ENCODE measurements around the gene CDH4.

The CDH4 gene

DNA sequence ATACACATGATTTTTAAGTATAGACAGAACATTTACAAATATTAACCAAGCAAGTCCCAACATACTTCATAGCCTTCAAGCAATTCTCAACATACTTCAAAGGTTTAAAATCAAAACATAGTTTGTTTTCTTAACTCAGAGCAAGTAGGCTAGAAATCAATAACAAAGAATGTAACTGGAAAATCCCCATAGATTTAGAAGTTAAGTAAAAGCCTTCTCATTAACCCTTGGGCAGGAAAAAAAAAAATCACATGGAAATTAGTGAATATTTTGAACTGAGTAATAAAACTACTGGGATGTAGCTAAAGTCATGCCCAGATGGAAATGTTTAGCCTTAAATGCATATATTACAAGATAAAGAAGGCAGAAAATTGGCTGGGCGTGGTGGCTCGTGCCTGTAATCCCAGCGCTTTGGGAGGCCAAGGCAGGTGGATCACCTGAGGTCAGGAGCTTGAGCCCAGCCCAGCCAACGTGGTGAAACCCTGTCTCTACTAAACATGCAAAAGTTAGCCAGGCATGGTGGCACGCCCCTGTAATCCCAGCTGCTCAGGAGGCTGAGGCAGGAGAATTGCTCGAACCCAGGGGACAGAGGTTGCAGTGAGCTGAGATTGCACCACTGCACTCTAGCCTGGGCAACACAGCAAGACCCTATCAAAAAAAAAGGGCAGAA lies 497.5 kb downstream of the CDH4 start:
- Histone ChIP-seq H3K9ac (ENCODE audit: low read depth, low read length) (no peak overlapping the region), H3K4me1 (ENCODE audit: insufficient read depth, low read length) (no peaks in the 10 kb centered on the region), H3K27me3 (ENCODE audit: insufficient read depth, low read length, poor library complexity) (peaks cover 10% of the 10 kb centered on the region), H4K20me1 (ENCODE audit: insufficient read depth, low read length) (no peaks in the 10 kb centered on the region; the same call in 1 of the 2 replicates), H3K4me3 (ENCODE audit: low read depth in 1 of 2, low read length in 2 of 2) (no peak overlapping the region), H3K9me3 (ENCODE audit: insufficient read depth, low read length, severe bottlenecking) (peaks cover 8% of the 10 kb centered on the region), H3K36me3 (ENCODE audit: insufficient read depth, low read length) (no peaks in the 10 kb centered on the region), H3K79me2 (ENCODE audit: insufficient read depth, low read length) (no peaks in the 10 kb centered on the region), H2AFZ (ENCODE audit: low read depth, low read length) (no peak overlapping the region), H3K27ac (ENCODE audit: low read length) (no peak overlapping the region), H3K4me2 (ENCODE audit: insufficient read depth, low read length) (no peak overlapping the region)
- TF ChIP-seq, protein P1, sequence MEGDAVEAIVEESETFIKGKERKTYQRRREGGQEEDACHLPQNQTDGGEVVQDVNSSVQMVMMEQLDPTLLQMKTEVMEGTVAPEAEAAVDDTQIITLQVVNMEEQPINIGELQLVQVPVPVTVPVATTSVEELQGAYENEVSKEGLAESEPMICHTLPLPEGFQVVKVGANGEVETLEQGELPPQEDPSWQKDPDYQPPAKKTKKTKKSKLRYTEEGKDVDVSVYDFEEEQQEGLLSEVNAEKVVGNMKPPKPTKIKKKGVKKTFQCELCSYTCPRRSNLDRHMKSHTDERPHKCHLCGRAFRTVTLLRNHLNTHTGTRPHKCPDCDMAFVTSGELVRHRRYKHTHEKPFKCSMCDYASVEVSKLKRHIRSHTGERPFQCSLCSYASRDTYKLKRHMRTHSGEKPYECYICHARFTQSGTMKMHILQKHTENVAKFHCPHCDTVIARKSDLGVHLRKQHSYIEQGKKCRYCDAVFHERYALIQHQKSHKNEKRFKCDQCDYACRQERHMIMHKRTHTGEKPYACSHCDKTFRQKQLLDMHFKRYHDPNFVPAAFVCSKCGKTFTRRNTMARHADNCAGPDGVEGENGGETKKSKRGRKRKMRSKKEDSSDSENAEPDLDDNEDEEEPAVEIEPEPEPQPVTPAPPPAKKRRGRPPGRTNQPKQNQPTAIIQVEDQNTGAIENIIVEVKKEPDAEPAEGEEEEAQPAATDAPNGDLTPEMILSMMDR (IDR thresholded peaks at IDR 0.05; ENCODE audit: borderline replicate concordance, extremely low read depth, low read length, poor library complexity, severe bottlenecking): no peak
- no peak for TF ChIP-seq EZH2 (IDR thresholded peaks at IDR 0.05; ENCODE audit: borderline replicate concordance, low read depth, low read length, severe bottlenecking)
- DNase-seq (no peak), ATAC-seq (ENCODE audit: insufficient read depth, low read depth) (no peak)

DNA sequence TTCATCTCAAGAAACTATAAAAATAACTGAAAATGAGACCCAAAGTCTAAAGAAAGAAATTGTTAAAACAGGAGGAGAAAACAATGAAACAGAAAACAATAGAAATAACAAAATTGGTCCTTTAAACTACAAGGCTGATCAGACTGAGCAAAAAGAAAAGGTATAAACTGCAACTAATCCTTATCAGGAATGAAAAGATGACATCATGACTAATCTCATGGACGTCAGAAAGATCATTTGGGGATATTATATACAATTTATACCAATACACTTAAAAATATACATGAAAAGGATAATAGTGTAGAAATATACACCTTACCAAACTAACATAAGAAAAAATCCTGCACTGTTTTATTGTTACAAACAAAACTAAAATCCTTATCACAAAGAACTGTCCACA lies 498.0 kb downstream of the CDH4 start:
- H3K27ac ChIP-seq (ENCODE audit: low read length): no peak overlapping the region
- TF ChIP-seq, protein P1 (IDR thresholded peaks at IDR 0.05; ENCODE audit: borderline replicate concordance, extremely low read depth, low read length, poor library complexity, severe bottlenecking): no peak
- TF ChIP-seq EZH2 (IDR thresholded peaks at IDR 0.05; ENCODE audit: borderline replicate concordance, low read depth, low read length, severe bottlenecking): no peak
- H3K4me1 ChIP-seq (ENCODE audit: insufficient read depth, low read length): no peaks in the 10 kb centered on the region
- no peak overlapping the region for H3K4me3 ChIP-seq (ENCODE audit: low read depth in 1 of 2, low read length in 2 of 2)
- no peak overlapping the region for H2AFZ ChIP-seq (ENCODE audit: low read depth, low read length)
- H4K20me1 ChIP-seq (ENCODE audit: insufficient read depth, low read length): peaks cover under 1% of the 10 kb centered on the region; the same call in 1 of the 2 replicates
- peaks cover 10% of the 10 kb centered on the region for H3K27me3 ChIP-seq (ENCODE audit: insufficient read depth, low read length, poor library complexity)
- no peak for DNase-seq
- H3K36me3 ChIP-seq (ENCODE audit: insufficient read depth, low read length): no peaks in the 10 kb centered on the region
- no peak overlapping the region for H3K4me2 ChIP-seq (ENCODE audit: insufficient read depth, low read length)
- no peak for ATAC-seq (ENCODE audit: insufficient read depth, low read depth)
- H3K9me3 ChIP-seq (ENCODE audit: insufficient read depth, low read length, severe bottlenecking): peaks cover 8% of the 10 kb centered on the region
- H3K79me2 ChIP-seq (ENCODE audit: insufficient read depth, low read length): no peaks in the 10 kb centered on the region
- no peak overlapping the region for H3K9ac ChIP-seq (ENCODE audit: low read depth, low read length)

DNA sequence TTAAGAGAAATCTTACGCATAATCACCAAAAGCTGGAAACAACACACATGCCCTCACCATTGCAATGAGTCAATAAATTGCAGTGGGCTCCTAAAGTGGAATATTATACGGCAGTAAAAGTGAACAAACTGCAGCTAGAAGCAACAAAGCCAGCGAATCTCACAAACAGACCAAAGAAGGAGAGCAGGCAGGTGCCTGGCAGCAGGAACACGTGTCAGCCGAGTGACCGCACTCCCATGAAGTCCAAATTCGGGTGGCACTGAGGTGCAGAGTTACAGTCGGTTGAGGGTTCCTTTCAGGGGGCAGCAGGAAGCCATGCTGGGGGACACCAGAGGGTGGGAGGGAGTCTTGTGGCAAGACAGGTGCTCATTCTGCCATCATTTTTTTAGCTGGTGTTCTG lies 500.5 kb downstream of the CDH4 start:
- H3K9ac ChIP-seq (ENCODE audit: low read depth, low read length): no peak overlapping the region
- DNase-seq (no peak), ATAC-seq (ENCODE audit: insufficient read depth, low read depth) (no peak)
- H3K36me3 ChIP-seq (ENCODE audit: insufficient read depth, low read length): no peaks in the 10 kb centered on the region
- no peaks in the 10 kb centered on the region for H3K79me2 ChIP-seq (ENCODE audit: insufficient read depth, low read length)
- H2AFZ ChIP-seq (ENCODE audit: low read depth, low read length): no peak overlapping the region
- TF ChIP-seq, protein P1 (IDR thresholded peaks at IDR 0.05; ENCODE audit: borderline replicate concordance, extremely low read depth, low read length, poor library complexity, severe bottlenecking): no peak
- no peak for TF ChIP-seq EZH2 (IDR thresholded peaks at IDR 0.05; ENCODE audit: borderline replicate concordance, low read depth, low read length, severe bottlenecking)
- no peak overlapping the region for H3K4me2 ChIP-seq (ENCODE audit: insufficient read depth, low read length)
- no peaks in the 10 kb centered on the region for H3K4me1 ChIP-seq (ENCODE audit: insufficient read depth, low read length)
- H4K20me1 ChIP-seq (ENCODE audit: insufficient read depth, low read length): peaks cover 11% of the 10 kb centered on the region
- H3K9me3 ChIP-seq (ENCODE audit: insufficient read depth, low read length, severe bottlenecking): peaks cover 8% of the 10 kb centered on the region
- no peak overlapping the region for H3K27ac ChIP-seq (ENCODE audit: low read length)
- peaks cover 10% of the 10 kb centered on the region for H3K27me3 ChIP-seq (ENCODE audit: insufficient read depth, low read length, poor library complexity)
- no peak overlapping the region for H3K4me3 ChIP-seq (ENCODE audit: low read depth in 1 of 2, low read length in 2 of 2)
